Esophagus squamous epithelium (tissue), 5 donors: ENCODE results near the gene EFHC1. TPM values are rescaled to one million over a fixed set of nuclear protein-coding genes. Genes with fewer than 3 reads are reported as not detected.

Source experiments
- DNase-seq: peaks from one replicate; lab custom pipeline; 2025; lab: John Stamatoyannopoulos, UW
- H3K27ac ChIP-seq, 4 donors: fragments of 200-600 bp; sonication (generic); one replicate each; pipeline ENCODE4 v1.5.1; 2016 to 2019; ENCODE audit warnings: mild to moderate bottlenecking in 1 of 4
- H3K27me3 ChIP-seq, 4 donors: fragments of 200-600 bp; sonication (generic); 1 replicate in 3 of 4; 2 replicates in 1 of 4; pipeline versions ENCODE4 v1.5.1 to v1.6.0; 2017 to 2021; ENCODE audit warnings: antibody characterized with exemption in 1 of 4
- H3K36me3 ChIP-seq, 3 donors: fragments of 200-600 bp; sonication (generic); one replicate each; pipeline ENCODE4 v1.5.1; 2016 to 2019
- H3K4me1 ChIP-seq, 3 donors: fragments of 200-600 bp; sonication (generic); one replicate each; pipeline ENCODE4 v1.5.1; 2017 to 2019
- H3K4me3 ChIP-seq, 4 donors: fragments of 200-600 bp; sonication (generic); 1 replicate in 3 of 4; 2 replicates in 1 of 4; pipeline ENCODE4 v1.5.1; 2016 to 2019; ENCODE audit warnings: mild to moderate bottlenecking in 2 of 4, moderate library complexity in 1 of 4
- H3K9me3 ChIP-seq, 3 donors: fragments of 200-600 bp; sonication (generic); one replicate each; pipeline ENCODE4 v1.5.1; 2016 to 2019
- CTCF ChIP-seq, 6 experiments: fragments of 450-650 bp in 4 of 6; fragments of 200-600 bp in 2 of 6; sonication (generic) in 2 of 6; IDR thresholded peaks; one replicate each; pipeline ENCODE4 v1.5.1; 2016 to 2019; ENCODE audit warnings: antibody characterized with exemption in 6 of 6, mild to moderate bottlenecking in 4 of 6, moderate library complexity in 4 of 6
- POLR2A ChIP-seq, 4 donors: fragments of 450-650 bp; IDR thresholded peaks; one replicate each; pipeline ENCODE4 v1.6.1; 2017; ENCODE audit warnings: antibody characterized with exemption in 4 of 4, mild to moderate bottlenecking in 4 of 4, moderate library complexity in 3 of 4
- WGBS, 2 donors: methylation state at CpG; one replicate each; pipeline ENCODE4 v1.1.5; 2018; 5-methylcytosine and 5-hydroxymethylcytosine counted together
- intact Hi-C: fragments of 100-400 bp; cut with DNase I; formaldehyde crosslinking; loops from one replicate; pipeline ENCODE4 v1.15.0; 2022
- total RNA-seq, 4 donors: library from RNA; depleted of rRNA; stranded (reverse); fragments of >200 nt; gene quantifications; one replicate each; pipeline ENCODE4 v1.1.0, GENCODE V29; 2016
- donor health status: DM: yes; HTN: yes; CAD: no.

Gene EFHC1
- total RNA-seq, 4 donors from 2014 or later = 4.0 to 17.5 (median 9.9) TPM

- no peak for DNase-seq
- no peaks in the 10 kb centered on the region for H3K27me3 ChIP-seq
- intact Hi-C loops = no loop called here
- H3K4me3 ChIP-seq = no peak overlapping the region
- peaks cover 0 to 2% (median 0%) of the 10 kb centered on the region in 3 donors for H3K36me3 ChIP-seq
- WGBS, 2 donors = 63 to 100% methylated on average over 2 of the region's 2 CpGs
- no peaks in the 10 kb centered on the region for H3K9me3 ChIP-seq
- TF ChIP-seq CTCF (IDR thresholded peaks at IDR 0.05) = no peak
- TF ChIP-seq POLR2A (IDR thresholded peaks at IDR 0.05) = no peak
- H3K4me1 ChIP-seq = peaks cover 0 to 23% (median 7%) of the 10 kb centered on the region in 3 donors
- no peak overlapping the region for H3K27ac ChIP-seq
Measured at GRCh38 chr6:52375780-52376556, 44.2 kb upstream of the EFHC1 start.

GRCh38 chr6:52376763-52377162, 43.4 kb upstream of the EFHC1 start:
- intact Hi-C loops = no loop called here
- H3K27ac ChIP-seq = no peak overlapping the region
- H3K36me3 ChIP-seq = peaks cover 0 to 6% (median 0%) of the 10 kb centered on the region in 3 donors
- H3K9me3 ChIP-seq = no peaks in the 10 kb centered on the region
- no peak overlapping the region for H3K4me3 ChIP-seq
- no peak for DNase-seq
- no peaks in the 10 kb centered on the region for H3K27me3 ChIP-seq
- TF ChIP-seq CTCF (IDR thresholded peaks at IDR 0.05) = no peak
- TF ChIP-seq POLR2A (IDR thresholded peaks at IDR 0.05) = no peak
- WGBS, 2 donors = 86% methylated on average over 3 of the region's 3 CpGs
- H3K4me1 ChIP-seq = peaks cover 0 to 23% (median 7%) of the 10 kb centered on the region in 3 donors

DNA sequence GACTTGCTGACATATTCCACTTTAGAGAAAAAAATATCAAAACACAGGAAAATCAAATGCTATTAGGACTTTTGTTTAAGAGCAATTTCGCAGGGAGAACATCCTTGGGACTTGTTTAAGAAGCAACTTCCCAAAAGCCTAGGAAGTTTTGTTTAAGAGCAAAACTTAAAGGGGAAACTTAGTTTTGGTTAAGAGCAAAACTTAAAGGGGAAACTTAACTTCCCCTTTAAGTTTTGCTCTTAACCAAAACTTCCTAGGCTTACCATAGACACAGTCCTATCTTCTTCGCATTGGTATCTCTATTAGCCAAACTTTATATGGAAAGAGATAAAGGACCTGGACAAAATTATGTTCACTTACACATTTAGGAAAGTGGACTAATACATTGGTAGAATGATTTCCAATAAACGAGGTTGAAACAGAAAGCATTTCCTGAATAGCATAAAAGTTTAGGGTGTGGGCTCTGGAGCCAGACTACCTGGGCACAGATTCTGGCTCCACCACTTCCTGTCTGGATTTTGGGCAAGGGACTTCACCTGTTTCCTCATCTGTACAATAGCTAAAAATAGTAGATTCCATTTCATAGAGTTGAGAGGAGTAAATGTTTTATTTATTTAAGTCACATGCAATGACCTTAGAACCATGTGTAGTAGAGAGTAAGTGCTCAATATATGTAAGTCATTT, 42.5 kb upstream of the EFHC1 start:
- TF ChIP-seq POLR2A (IDR thresholded peaks at IDR 0.05) = no peak
- TF ChIP-seq CTCF (IDR thresholded peaks at IDR 0.05) = no peak
- Histone ChIP-seq H3K4me3 (no peak overlapping the region), H3K27ac (no peak overlapping the region), H3K4me1 (peaks cover 0 to 23% (median 7%) of the 10 kb centered on the region in 3 donors), H3K36me3 (peaks cover 0 to 6% (median 0%) of the 10 kb centered on the region in 3 donors), H3K9me3 (no peaks in the 10 kb centered on the region), H3K27me3 (no peaks in the 10 kb centered on the region)
- DNase-seq = no peak
- WGBS, 2 donors = 41 to 65% methylated on average over 3 of the region's 3 CpGs
- intact Hi-C loops = no loop called here

GRCh38 chr6:52381249-52381648, 38.9 kb upstream of the EFHC1 start:
- no peak overlapping the region for H3K4me3 ChIP-seq
- intact Hi-C loops = no loop called here
- no peak for DNase-seq
- WGBS, 2 donors = 66 to 93% methylated on average over 3 to 4 of the region's 4 CpGs
- peaks cover 0 to 21% (median 7%) of the 10 kb centered on the region in 3 donors for H3K4me1 ChIP-seq
- no peak for TF ChIP-seq POLR2A (IDR thresholded peaks at IDR 0.05)
- TF ChIP-seq CTCF (IDR thresholded peaks at IDR 0.05) = no peak
- peaks cover 0 to 6% (median 0%) of the 10 kb centered on the region in 3 donors for H3K36me3 ChIP-seq
- no peaks in the 10 kb centered on the region for H3K27me3 ChIP-seq
- H3K9me3 ChIP-seq = no peaks in the 10 kb centered on the region
- no peak overlapping the region for H3K27ac ChIP-seq
